HG02943 (cell line): Measurements from ENCODE around the gene HECTD1.
"Not testable (repeated sequence)": the region's sequence is repeated elsewhere in the genome, so short reads cannot be mapped to it uniquely, and the experiment has no call there.

ENCODE experiments used
- ATAC-seq: cut with Tn5 transposase; IDR thresholded peaks from one replicate; pipeline ENCODE4 v1.9.1; 2021; ENCODE audit warnings: mild to moderate bottlenecking, low read depth, moderate library complexity; ENCODE audit not compliant: unreplicated experiment

Gene HECTD1

GRCh38 chr14:31207755-31208545 is at the start of gene HECTD1:
Gene HECTD1, minus strand, starts transcription at chr14:31207793. Its CDS starts 1,857 bp downstream, at chr14:31205936.
- peak; percentile 71 for ATAC-seq

- ATAC-seq, result no peak
Observed at GRCh38 chr14:31257244-31257553, 49.6 kb upstream of the HECTD1 start.

DNA sequence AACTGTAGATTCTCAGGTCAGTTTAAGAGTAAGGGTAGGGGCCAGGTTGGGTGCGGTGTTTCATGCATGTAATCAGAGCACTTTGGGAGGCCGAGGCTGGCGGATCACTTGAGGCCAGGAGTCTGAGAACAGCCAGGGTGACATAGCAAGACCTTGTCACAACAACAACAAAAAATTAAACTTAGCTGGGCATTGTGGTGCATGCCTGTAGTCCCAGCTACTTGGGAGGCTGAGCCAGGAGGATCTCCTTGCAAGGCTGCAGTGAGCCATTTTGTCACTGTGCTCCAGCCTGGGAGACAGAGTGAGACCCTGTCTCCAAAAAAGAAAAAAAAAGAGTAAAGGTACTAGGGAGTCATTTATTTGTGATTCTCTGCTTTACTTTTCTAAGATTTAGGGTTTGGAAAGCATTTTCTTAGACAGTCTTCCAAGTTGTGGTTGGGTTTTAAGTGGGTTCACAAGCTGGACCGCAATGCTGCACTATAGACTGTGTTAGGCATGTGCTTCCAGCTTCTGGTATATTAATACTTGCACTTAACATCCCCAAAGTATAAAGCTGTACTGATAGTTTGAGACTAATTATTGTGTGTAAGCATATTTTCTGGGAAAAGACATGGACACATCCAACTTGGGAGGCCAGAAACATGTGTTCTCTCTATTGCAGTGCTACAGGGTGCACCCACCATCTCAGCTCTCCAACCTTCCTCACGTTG is 49.1 kb upstream of the HECTD1 start:
- ATAC-seq, result no peak

DNA sequence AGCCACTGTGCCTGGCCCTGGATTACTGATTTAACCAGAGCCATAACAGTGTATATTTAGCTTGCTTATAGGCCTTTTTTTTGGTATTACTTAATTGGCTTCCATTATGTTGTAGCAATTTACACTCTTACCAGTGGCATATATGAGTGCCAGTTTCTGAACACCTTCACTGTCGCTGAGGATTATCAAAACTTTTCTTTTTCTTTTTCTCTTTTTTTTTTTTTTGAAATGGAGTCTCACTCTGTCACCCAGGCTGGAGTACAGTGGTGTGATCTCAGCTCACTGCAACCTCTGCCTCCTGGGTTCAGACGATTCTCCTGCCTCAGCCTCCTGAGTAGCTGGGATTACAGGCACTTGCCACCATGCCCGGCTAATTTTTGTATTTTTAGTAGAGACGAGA is 48.3 kb upstream of the HECTD1 start:
- not testable (repeated sequence) for ATAC-seq

- no peak for ATAC-seq
Observed at GRCh38 chr14:31255286-31255685, 47.7 kb upstream of the HECTD1 start.

DNA sequence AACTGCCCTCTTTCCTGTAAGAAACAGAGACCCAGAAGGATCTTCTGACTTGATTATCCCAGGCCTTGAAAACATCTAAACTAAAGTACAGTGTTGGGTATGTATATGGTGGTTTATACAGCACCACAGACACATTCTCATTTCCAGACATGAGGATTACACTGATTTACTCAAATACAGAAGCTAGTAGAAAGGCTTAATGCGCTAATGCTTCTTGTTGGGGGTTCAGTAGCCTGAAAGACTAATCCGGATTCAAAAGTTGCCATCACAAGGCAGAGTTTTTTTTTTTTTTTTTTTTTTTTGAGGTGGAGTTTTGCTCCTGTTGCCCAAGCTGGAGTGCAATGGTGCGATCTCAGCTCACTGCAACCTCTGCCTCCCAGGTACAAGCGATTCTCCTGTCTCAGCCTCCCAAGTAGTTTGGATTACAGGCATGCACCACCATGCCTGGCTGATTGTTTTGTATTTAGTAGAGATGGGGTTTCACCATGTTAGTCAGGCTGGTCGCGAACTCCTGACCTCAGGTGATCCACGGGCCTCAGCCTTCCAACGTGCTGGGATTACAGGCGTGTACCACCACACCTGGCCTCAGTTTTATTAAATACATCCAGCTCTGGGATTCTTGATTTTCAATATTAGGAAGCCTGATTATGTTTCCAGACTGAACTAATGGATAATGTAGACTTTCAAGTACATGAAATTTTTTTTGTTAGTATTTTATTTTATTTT is 46.3 kb upstream of the HECTD1 start:
- ATAC-seq, result no peak

DNA sequence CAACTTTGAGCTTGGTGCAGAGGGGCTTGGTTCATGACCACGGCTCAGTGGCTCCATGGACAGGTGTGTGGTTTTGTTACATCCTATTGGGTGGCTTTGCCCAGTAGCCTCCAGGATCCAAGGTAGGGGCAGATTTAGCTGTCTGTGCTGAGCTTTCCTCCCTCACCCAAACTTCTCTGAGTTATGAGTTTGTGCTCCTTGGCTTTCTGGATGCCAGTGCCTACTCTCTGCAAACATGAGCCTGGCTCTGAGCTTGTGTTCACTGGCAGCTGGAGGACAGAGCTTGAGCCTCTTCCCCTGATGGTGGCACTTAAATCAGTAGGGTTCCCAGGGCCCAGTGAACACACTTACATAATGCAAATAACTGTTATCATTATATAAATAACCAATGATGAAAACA is 45.3 kb upstream of the HECTD1 start:
- no peak for ATAC-seq

GRCh38 chr14:31251028-31251958 is 43.7 kb upstream of the HECTD1 start:
- no peak for ATAC-seq

- ATAC-seq, result no peak
Observed at GRCh38 chr14:31244626-31245025, 37.0 kb upstream of the HECTD1 start.

GRCh38 chr14:31243860-31244259 is 36.3 kb upstream of the HECTD1 start:
- ATAC-seq, result no peak

GRCh38 chr14:31242161-31242940 is 34.8 kb upstream of the HECTD1 start:
- not testable (repeated sequence) for ATAC-seq

- no peak for ATAC-seq
Observed at GRCh38 chr14:31241450-31242114, 34.0 kb upstream of the HECTD1 start.

GRCh38 chr14:31239741-31240140 is 32.1 kb upstream of the HECTD1 start:
- ATAC-seq, result no peak

- no peak for ATAC-seq
Observed at GRCh38 chr14:31235462-31235861, 27.9 kb upstream of the HECTD1 start.

- ATAC-seq, result no peak
Observed at GRCh38 chr14:31232081-31232480, 24.5 kb upstream of the HECTD1 start.

DNA sequence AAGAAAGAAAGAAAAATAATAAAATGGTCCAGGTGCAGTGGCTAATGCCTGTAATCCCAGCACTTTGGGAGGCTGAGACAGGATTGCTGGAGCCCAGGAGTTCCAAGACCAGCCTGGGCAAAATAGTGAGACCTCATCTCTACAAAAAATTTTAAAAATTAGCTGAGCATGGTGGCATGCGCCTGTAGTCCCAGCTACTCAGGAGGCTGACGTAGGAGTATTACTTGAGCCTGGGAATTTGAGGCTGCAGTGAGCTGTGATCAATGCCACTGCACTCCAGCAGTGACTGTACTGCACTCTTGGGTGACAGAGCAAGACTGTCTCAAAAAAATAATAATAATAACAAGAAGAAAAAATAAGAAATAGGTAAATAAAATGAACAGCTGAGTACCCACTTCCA is 23.7 kb upstream of the HECTD1 start:
- ATAC-seq, result not testable (repeated sequence)

DNA sequence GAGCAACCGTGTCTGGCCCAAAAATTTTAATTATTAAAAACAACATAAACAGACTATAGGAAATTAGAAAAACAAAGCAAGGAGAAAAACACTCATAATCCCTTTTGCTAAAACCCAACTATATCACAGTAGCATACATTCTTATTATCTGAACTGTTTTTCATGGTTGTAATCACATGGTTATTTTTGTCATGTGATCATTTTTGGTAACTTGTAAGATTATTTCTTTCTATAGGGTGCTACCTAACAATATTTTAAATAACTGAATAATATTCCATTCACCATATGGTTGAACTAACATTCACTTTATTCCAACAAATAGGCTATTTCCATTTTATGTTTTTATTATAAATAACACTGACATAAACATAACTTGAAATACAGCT is 23.0 kb upstream of the HECTD1 start:
- no peak for ATAC-seq

DNA sequence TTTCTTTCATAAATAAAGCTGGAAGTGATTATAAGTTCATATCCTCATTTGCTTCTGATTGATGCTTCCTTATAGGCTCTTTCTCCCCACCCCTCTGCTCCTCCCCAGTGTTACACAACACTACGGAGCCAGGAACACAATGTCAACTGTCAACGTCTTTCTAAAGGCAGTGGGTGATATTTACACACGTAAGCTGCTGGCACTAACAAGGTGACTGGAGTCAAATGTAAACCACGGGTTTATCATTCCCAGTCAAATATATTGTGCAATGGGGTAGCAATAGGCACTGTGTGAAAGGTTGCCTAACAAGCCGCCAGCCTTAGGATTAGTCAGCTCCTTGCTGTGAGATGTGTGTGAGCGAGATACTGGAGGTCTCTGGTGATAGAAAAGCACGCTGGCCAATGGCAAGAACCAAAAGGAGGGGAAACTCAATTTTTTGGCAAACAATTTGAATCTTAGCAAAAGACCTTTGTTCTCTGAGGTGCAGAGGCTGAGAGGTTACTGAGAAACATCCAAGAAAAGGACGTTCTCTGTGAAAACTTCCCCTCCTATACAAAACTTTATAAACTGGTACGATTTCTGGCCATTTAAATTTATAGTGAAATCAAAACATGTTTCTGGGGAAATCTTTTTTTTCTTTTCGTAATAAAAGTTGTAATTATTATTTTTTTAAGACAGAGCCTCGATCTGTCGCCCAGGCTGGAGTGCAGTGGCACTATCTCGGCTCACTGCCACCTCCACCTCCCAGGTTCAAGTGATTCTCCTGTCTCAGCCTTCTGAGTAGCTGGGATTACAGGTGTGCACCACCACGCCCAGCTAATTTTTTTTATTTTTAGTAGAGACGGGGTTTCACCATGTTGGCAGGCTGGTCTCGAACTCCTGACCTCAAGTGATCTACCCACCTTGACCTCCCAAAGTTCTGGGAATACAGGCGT is 22.3 kb upstream of the HECTD1 start:
- ATAC-seq, result no peak
